Urinary bladder (tissue), 4 donors: Measurements from ENCODE around the gene SLITRK6. TPM values are rescaled to one million over a fixed set of nuclear protein-coding genes. Genes with fewer than 3 reads are reported as not detected.
"Not testable (repeated sequence)": the region's sequence is repeated elsewhere in the genome, so short reads cannot be mapped to it uniquely, and the experiment has no call there.

ENCODE experiments used
- DNase-seq: peaks from one replicate; pipeline ENCODE4 v3.0.0-alpha.2; 2015; ENCODE audit errors: extremely low spot score
- H3K27ac ChIP-seq: one replicate; pipeline ENCODE4 v1.5.1; 2013; ENCODE audit warnings: low read depth, mild to moderate bottlenecking, moderate library complexity
- H3K36me3 ChIP-seq: one replicate; pipeline ENCODE4 v1.6.1; 2013; ENCODE audit warnings: mild to moderate bottlenecking, moderate library complexity; ENCODE audit not compliant: insufficient read depth
- H3K4me1 ChIP-seq: one replicate; pipeline ENCODE4 v1.6.1; 2013; ENCODE audit warnings: mild to moderate bottlenecking, moderate library complexity; ENCODE audit not compliant: insufficient read depth
- H3K4me3 ChIP-seq: one replicate; pipeline ENCODE4 v1.5.1; 2013; ENCODE audit warnings: low read depth, low read length
- WGBS: extraction: QIAGEN DNeasy Blood & Tissue Kit; methylation state at CpG from one replicate; pipeline ENCODE4 v1.1.7; 2013; 5-methylcytosine and 5-hydroxymethylcytosine counted together
- polyA plus RNA-seq: library from polyadenylated mRNA; stranded (reverse); fragments of 200-250 nt; gene quantifications from one replicate; pipeline ENCODE4 v1.2.3, GENCODE V29; 2013
- total RNA-seq: library from RNA; depleted of rRNA; stranded (reverse); fragments of >200 nt; gene quantifications from one replicate; pipeline ENCODE4 v1.2.3, GENCODE V29; 2014
- donor health status: healthy with polysubstance abuse.
- donor health status: healthy.

Gene SLITRK6
- total and polyA plus RNA-seq, 2 donors, result 13.6 to 75.8 TPM

GRCh38 chr13:85785205-85785604 is 14.0 kb downstream of the SLITRK6 start:
- no peak for DNase-seq
- 83% methylated on average over 3 of the region's 3 CpGs for WGBS
- Histone ChIP-seq H3K36me3 (peaks cover 2% of the 10 kb centered on the region), H3K4me1 (no peaks in the 10 kb centered on the region), H3K4me3 (no peak overlapping the region), H3K27ac (no peak overlapping the region)

DNA sequence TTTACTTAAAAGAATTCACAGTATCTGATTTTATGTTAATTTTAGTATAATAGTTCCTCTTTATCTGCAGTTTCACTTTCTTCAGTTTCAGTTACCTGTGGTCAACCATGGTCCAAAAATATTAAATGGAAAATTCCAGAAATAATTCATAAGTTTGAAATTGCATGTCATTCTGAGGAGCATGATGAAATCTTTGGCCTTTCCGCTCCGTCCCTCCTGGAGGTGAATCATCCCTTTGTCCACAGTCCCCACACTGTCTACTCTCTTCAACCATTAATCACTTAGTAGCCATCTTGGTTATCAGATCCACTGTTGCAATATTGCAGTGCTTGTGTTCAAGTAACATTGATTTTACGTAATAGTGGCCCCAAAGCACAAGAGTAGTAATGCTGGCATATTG is 26.9 kb downstream of the SLITRK6 start:
- Histone ChIP-seq H3K4me1 (peaks cover 2% of the 10 kb centered on the region), H3K27ac (no peak overlapping the region), H3K36me3 (no peaks in the 10 kb centered on the region), H3K4me3 (no peak overlapping the region)
- WGBS, result 90% methylated on average over 3 of the region's 3 CpGs
- DNase-seq, result no peak

GRCh38 chr13:85771856-85772255 is 27.4 kb downstream of the SLITRK6 start:
- H3K36me3 ChIP-seq, result no peaks in the 10 kb centered on the region
- H3K4me1 ChIP-seq, result peaks cover 2% of the 10 kb centered on the region
- WGBS, result 52% methylated on average over 1 of the region's 1 CpG
- no peak for DNase-seq
- no peak overlapping the region for H3K4me3 ChIP-seq
- H3K27ac ChIP-seq, result no peak overlapping the region

DNA sequence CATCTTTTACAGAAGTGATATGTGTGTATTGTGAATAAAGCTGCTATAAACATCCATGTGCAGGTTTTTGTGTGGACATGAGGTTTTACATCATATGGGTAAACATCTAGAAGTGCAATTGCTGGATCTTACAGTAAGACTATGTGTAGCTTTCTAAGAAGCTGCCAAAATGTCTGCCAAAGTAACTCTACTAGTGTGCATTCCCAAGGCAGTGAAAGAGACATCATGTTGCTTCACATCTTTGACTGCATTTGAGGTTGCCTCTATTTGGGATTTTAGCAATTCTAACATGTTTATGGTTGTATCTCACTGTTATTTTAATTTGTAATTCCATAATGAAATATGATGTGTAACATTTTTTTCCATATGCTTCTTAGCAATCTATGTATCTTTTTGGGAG is 30.3 kb downstream of the SLITRK6 start:
- Histone ChIP-seq H3K27ac (no peak overlapping the region), H3K4me3 (no peak overlapping the region), H3K36me3 (no peaks in the 10 kb centered on the region), H3K4me1 (peaks cover 2% of the 10 kb centered on the region)
- DNase-seq, result no peak

GRCh38 chr13:85755123-85755522 is 44.1 kb downstream of the SLITRK6 start:
- H3K36me3 ChIP-seq, result no peaks in the 10 kb centered on the region
- H3K4me3 ChIP-seq, result no peak overlapping the region
- no peak for DNase-seq
- WGBS, result 81% methylated on average over 2 of the region's 2 CpGs
- H3K4me1 ChIP-seq, result no peaks in the 10 kb centered on the region
- H3K27ac ChIP-seq, result no peak overlapping the region

GRCh38 chr13:85743201-85743770 is 55.9 kb downstream of the SLITRK6 start:
- H3K36me3 ChIP-seq, H3K4me1 ChIP-seq, DNase-seq, H3K4me3 ChIP-seq, H3K27ac ChIP-seq: not testable (repeated sequence)
- WGBS, result 84% methylated on average over 11 of the region's 11 CpGs
